ENCODE measurements around the gene PAK4. TPM values are rescaled to one million over a fixed set of nuclear protein-coding genes. Genes with fewer than 3 reads are reported as not detected.

Gene PAK4
- total and polyA plus RNA-seq, 2 of the 8 experiments (the other 6 are each of a cell fraction or from before 2014, with no cell fraction given) = 50.7 to 64.4 TPM

DNA sequence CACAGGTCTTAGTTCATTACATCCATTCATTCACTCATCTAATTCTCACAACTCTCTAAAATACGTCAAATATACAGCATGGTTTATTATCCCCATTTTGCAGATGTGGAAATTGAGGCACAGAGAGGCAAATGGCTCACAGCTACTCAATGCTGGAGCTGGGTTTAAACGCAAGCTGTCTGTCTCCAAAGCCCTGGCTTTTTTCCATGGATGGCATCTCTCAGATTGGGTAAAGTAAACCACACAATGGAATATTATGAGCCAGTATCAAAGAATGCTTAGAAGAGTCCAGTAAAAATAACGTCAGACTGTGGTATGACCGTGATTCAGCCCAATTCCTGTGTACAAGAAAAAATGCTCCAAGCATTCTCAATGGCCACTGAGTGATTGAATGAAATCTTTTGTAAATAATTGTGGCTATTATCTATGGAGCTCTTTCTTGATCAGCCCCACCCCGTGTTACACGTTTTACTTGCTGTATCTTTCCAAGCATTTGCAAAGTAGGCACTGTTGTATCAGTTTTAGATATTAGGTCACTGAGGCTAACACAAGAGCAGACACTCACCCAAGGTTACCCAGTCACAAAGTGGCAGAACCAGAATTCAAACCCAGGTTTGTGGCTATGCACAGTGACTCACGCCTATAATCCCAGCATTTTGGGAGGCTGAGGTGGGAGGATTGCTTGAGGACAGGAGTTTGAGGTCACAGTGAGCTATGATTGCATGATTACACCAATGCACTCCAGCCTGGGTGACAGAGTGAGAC lies 47.0 kb upstream of the PAK4 start:
- Histone ChIP-seq H3K27me3 (replicated peaks in 1 of 4; ENCODE audit: control insufficient read depth in 3 of 4, extremely low read depth in 1 of 4, insufficient read depth in 3 of 4, low read length in 3 of 4) (peaks cover 0 to 13% (median 11%) of the 10 kb centered on the region in 4 experiments; a peak in 6 of 7 replicates), H3K18ac (ENCODE audit: extremely low read depth, low read length) (no peak overlapping the region), H3K23ac (ENCODE audit: insufficient read length) (no peak overlapping the region), H4K5ac (ENCODE audit: insufficient read length, low read depth, low read length) (no peak overlapping the region), H3K4me1 (replicated peaks in 1 of 4; ENCODE audit: control insufficient read depth in 3 of 4, insufficient read depth in 4 of 4, low read length in 3 of 4) (peaks cover 0 to 8% (median 1%) of the 10 kb centered on the region in 4 experiments; a peak in 2 of 7 replicates), H3K4me2 (ENCODE audit: insufficient read depth in 1 of 2, low read depth in 2 of 2, low read length in 2 of 2) (no peak overlapping the region), H2BK15ac (ENCODE audit: low read length) (no peak overlapping the region), H2BK12ac (ENCODE audit: low read depth, low read length) (no peak overlapping the region), H3K4ac (replicated peaks; ENCODE audit: insufficient read length, low read depth, low read length) (no peak overlapping the region), H3K79me2 (ENCODE audit: control insufficient read depth in 1 of 2, insufficient read depth in 2 of 2, low read length in 2 of 2) (no peaks in the 10 kb centered on the region), H3K9me3 (ENCODE audit: insufficient read depth in 2 of 2, low read depth in 1 of 2, low read length in 1 of 2) (no peaks in the 10 kb centered on the region), H3K27ac (ENCODE audit: low read depth, low read length) (no peak overlapping the region), H4K20me1 (replicated peaks in 1 of 2; ENCODE audit: control insufficient read depth in 1 of 2, insufficient read depth in 2 of 2, low read length in 2 of 2) (no peaks in the 10 kb centered on the region), H2BK5ac (ENCODE audit: low read depth, low read length) (no peak overlapping the region), H3K9ac (replicated peaks in 1 of 4; ENCODE audit: extremely low read depth in 1 of 4, low read depth in 3 of 4, low read length in 3 of 4) (no peak overlapping the region), H3K79me1 (ENCODE audit: low read depth, low read length) (no peaks in the 10 kb centered on the region), H2BK20ac (ENCODE audit: low read length) (no peak overlapping the region), H3K14ac (ENCODE audit: insufficient read length) (no peak overlapping the region), H2BK120ac (replicated peaks; ENCODE audit: low read depth, low read length) (no peak overlapping the region), H3K56ac (replicated peaks; ENCODE audit: insufficient read length, low read depth, low read length) (no peak overlapping the region), H3K4me3 (ENCODE audit: extremely low read depth in 1 of 4, insufficient read depth in 2 of 4, low read depth in 3 of 4, low read length in 4 of 4) (no peak overlapping the region), H2AFZ (ENCODE audit: low read length) (no peak overlapping the region), H4K8ac (ENCODE audit: extremely low read depth, insufficient read depth, low read length) (no peak overlapping the region), H3K36me3 (ENCODE audit: control insufficient read depth in 2 of 4, insufficient read depth in 4 of 4, low read length in 3 of 4) (no peaks in the 10 kb centered on the region), H3K23me2 (ENCODE audit: low read depth, low read length) (no peaks in the 10 kb centered on the region), H2AK5ac (ENCODE audit: low read depth, low read length) (no peak overlapping the region), H4K91ac (replicated peaks; ENCODE audit: insufficient read length, low read length) (peak overlapping the region; percentile 39)
- ChIA-PET POLR2A (ENCODE audit: partially characterized antibody) (no interaction called here), CTCF (ENCODE audit: partially characterized antibody) (interaction anchor here (1.4 to 1.9 kb wide), 5 partner anchors 18 to 102 kb away, joined by 3 to 5 read pairs (median 4); no protein-coding TSS in a partner anchor)
- TF ChIP-seq NANOG (IDR thresholded peaks at IDR 0.05; ENCODE audit: insufficient read depth, low read depth, low read length, poor library complexity, severe bottlenecking) = no peak
- no peak for TF ChIP-seq SAP30 (IDR thresholded peaks at IDR 0.05; ENCODE audit: insufficient read depth, insufficient replicate concordance, low read length)
- 0 out of 2 replicates have a peak, but pooled peaks have one; percentile 26 for TF ChIP-seq KDM1A (IDR thresholded peaks at IDR 0.05; ENCODE audit: borderline replicate concordance, low read length)
- TF ChIP-seq, protein P1, sequence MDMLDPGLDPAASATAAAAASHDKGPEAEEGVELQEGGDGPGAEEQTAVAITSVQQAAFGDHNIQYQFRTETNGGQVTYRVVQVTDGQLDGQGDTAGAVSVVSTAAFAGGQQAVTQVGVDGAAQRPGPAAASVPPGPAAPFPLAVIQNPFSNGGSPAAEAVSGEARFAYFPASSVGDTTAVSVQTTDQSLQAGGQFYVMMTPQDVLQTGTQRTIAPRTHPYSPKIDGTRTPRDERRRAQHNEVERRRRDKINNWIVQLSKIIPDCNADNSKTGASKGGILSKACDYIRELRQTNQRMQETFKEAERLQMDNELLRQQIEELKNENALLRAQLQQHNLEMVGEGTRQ (IDR thresholded peaks at IDR 0.05; ENCODE audit: low read length) = no peak
- 76 to 100% methylated on average over 1 to 7 of the region's 7 CpGs for WGBS, 2 experiments (ENCODE audit: extremely low coverage in 1 of 2, insufficient coverage in 1 of 2, insufficient read length in 1 of 2, insufficient replicate concordance in 2 of 2, low coverage in 1 of 2, low lambda C conversion rate in 2 of 2, missing lambda C conversion rate in 1 of 2)
- FAIRE-seq = no peak
- DNase-seq (ENCODE audit: low read depth in 1 of 2, low spot score in 2 of 2) = no peak
